ENCODE results near the gene SCD. TPM values are rescaled to one million over a fixed set of nuclear protein-coding genes. Genes with fewer than 3 reads are reported as not detected.

The SCD gene
- total and polyA plus RNA-seq, 12 donors, result 44.2 to 979 (median 221) TPM

GRCh38 chr10:100362570-100363496, 15.8 kb downstream of the SCD start:
- DNase-seq, result peak; percentile 65 to 92 (median 89)
- Histone ChIP-seq H3K4me1 (replicated peaks in 1 of 2) (peaks cover 42 to 62% of the 10 kb centered on the region in 2 donors), H3K27me3 (no peaks in the 10 kb centered on the region), H3K4me3 (no peak overlapping the region), H3K27ac (peak overlapping the region in 4 of 5 donors; percentile 34 to 91 (median 82)), H3K36me3 (replicated peaks in 1 of 2) (peaks cover 0 to 14% of the 10 kb centered on the region in 2 donors), H3K9me3 (replicated peaks in 1 of 3) (no peaks in the 10 kb centered on the region)
- intact Hi-C loops (cut with DNase I), result no loop called here
- WGBS, 4 donors, result 55 to 66% (median 60%) methylated on average over 6 of the region's 6 CpGs
- no peak for TF ChIP-seq CTCF (IDR thresholded peaks at IDR 0.05)
- TF ChIP-seq POLR2A (IDR thresholded peaks at IDR 0.05), result peak in 1 of 2 donors; percentile 78

GRCh38 chr10:100364175-100364574, 17.1 kb downstream of the SCD start:
- no peak for TF ChIP-seq POLR2A (IDR thresholded peaks at IDR 0.05)
- no peak for TF ChIP-seq CTCF (IDR thresholded peaks at IDR 0.05)
- peaks cover 35 to 52% of the 10 kb centered on the region in 2 donors for H3K4me1 ChIP-seq (replicated peaks in 1 of 2)
- intact Hi-C loops (cut with DNase I), result no loop called here
- 80 to 98% (median 84%) methylated on average over 3 of the region's 3 CpGs for WGBS, 4 donors
- no peaks in the 10 kb centered on the region for H3K27me3 ChIP-seq
- DNase-seq, result no peak
- no peaks in the 10 kb centered on the region for H3K9me3 ChIP-seq (replicated peaks in 1 of 3)
- H3K4me3 ChIP-seq, result no peak overlapping the region
- peaks cover 0 to 12% of the 10 kb centered on the region in 2 donors for H3K36me3 ChIP-seq (replicated peaks in 1 of 2)
- peak overlapping the region in 4 of 5 donors; percentile 44 to 85 (median 78) for H3K27ac ChIP-seq

- 14 to 24% (median 22%) methylated on average over 7 of the region's 7 CpGs for WGBS, 4 donors
- intact Hi-C loops (cut with DNase I), result no loop called here
- H3K9me3 ChIP-seq (replicated peaks in 1 of 3), result no peaks in the 10 kb centered on the region
- H3K36me3 ChIP-seq (replicated peaks in 1 of 2), result peaks cover 0 to 12% of the 10 kb centered on the region in 2 donors
- peak; percentile 85 to 97 (median 96) for DNase-seq
- no peak for TF ChIP-seq CTCF (IDR thresholded peaks at IDR 0.05)
- TF ChIP-seq POLR2A (IDR thresholded peaks at IDR 0.05), result peak in 1 of 2 donors; percentile 69
- no peak overlapping the region for H3K4me3 ChIP-seq
- H3K27ac ChIP-seq, result peak overlapping the region in 4 of 5 donors; percentile 44 to 85 (median 78)
- no peaks in the 10 kb centered on the region for H3K27me3 ChIP-seq
- peaks cover 28 to 45% of the 10 kb centered on the region in 2 donors for H3K4me1 ChIP-seq (replicated peaks in 1 of 2)
These were observed 17.8 kb downstream of the SCD start for GRCh38 chr10:100364735-100365391.

GRCh38 chr10:100368721-100369120, 21.7 kb downstream of the SCD start:
- Histone ChIP-seq H3K27ac (no peak overlapping the region), H3K27me3 (no peaks in the 10 kb centered on the region), H3K9me3 (replicated peaks in 1 of 3) (no peaks in the 10 kb centered on the region), H3K36me3 (replicated peaks in 1 of 2) (no peaks in the 10 kb centered on the region), H3K4me1 (replicated peaks in 1 of 2) (peaks cover 29 to 47% of the 10 kb centered on the region in 2 donors), H3K4me3 (no peak overlapping the region)
- TF ChIP-seq POLR2A (IDR thresholded peaks at IDR 0.05), result no peak
- TF ChIP-seq CTCF (IDR thresholded peaks at IDR 0.05), result no peak
- no peak for DNase-seq
- intact Hi-C loops (cut with DNase I), result no loop called here

Measured in adrenal gland (tissue), 12 donors.